Bronchial epithelial cell (primary cell): Measurements from ENCODE around the gene ETFRF1. TPM values are rescaled to one million over a fixed set of nuclear protein-coding genes. Genes with fewer than 3 reads are reported as not detected.

ENCODE experiments used
- DNase-seq: peaks from one replicate; pipeline ENCODE4 v3.0.0-alpha.2; 2010; ENCODE audit warnings: low read depth
- FAIRE-seq: peaks from 2 replicates; lab custom pipeline; 2011; peaks lifted over from hg19 to GRCh38; lab: Jason Lieb, UNC
- H3K27me3 ChIP-seq: 2 replicates; pipeline ENCODE4 v1.5.1; 2011; ENCODE audit warnings: low read length; ENCODE audit not compliant: control insufficient read depth, insufficient read depth
- H3K36me3 ChIP-seq: 2 replicates; pipeline ENCODE4 v1.5.1; 2011; ENCODE audit warnings: low read length; ENCODE audit not compliant: control insufficient read depth, insufficient read depth
- H3K4me3 ChIP-seq: 2 replicates; pipeline ENCODE4 v1.5.1; 2011; ENCODE audit warnings: mild to moderate bottlenecking, low read depth, low read length, control low read depth
- total RNA-seq: library from RNA; depleted of rRNA; stranded (reverse); fragments of >200 nt; gene quantifications from 2 replicates; pipeline ENCODE4 v1.2.1, GENCODE V29; 2014
- TF ChIP-seq, protein P1 (sequence below): IDR thresholded peaks from 2 replicates; pipeline ENCODE4 v1.5.1; 2011; ENCODE audit warnings: mild to moderate bottlenecking, moderate library complexity, low read length, control low read depth, inconsistent platforms; ENCODE audit not compliant: insufficient read depth, severe bottlenecking

Gene ETFRF1
- total RNA-seq, 1 donor from 2014 or later = 7.9 TPM

- no peaks in the 10 kb centered on the region for H3K36me3 ChIP-seq
- no peak for FAIRE-seq
- TF ChIP-seq, protein P1, sequence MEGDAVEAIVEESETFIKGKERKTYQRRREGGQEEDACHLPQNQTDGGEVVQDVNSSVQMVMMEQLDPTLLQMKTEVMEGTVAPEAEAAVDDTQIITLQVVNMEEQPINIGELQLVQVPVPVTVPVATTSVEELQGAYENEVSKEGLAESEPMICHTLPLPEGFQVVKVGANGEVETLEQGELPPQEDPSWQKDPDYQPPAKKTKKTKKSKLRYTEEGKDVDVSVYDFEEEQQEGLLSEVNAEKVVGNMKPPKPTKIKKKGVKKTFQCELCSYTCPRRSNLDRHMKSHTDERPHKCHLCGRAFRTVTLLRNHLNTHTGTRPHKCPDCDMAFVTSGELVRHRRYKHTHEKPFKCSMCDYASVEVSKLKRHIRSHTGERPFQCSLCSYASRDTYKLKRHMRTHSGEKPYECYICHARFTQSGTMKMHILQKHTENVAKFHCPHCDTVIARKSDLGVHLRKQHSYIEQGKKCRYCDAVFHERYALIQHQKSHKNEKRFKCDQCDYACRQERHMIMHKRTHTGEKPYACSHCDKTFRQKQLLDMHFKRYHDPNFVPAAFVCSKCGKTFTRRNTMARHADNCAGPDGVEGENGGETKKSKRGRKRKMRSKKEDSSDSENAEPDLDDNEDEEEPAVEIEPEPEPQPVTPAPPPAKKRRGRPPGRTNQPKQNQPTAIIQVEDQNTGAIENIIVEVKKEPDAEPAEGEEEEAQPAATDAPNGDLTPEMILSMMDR = no peak
- peak within 1 kb of the TSS; percentile 67 for H3K4me3 ChIP-seq
- no peaks in the 10 kb centered on the region for H3K27me3 ChIP-seq
- DNase-seq = peak; percentile 80
These were observed 56.0 kb downstream of the ETFRF1 start, which contains the start of gene KRAS for GRCh38 chr12:25250744-25251730. KRAS (minus strand) TSS chr12:25250929.

- H3K27me3 ChIP-seq = no peaks in the 10 kb centered on the region
- TF ChIP-seq, protein P1 = no peak
- FAIRE-seq (no peak), DNase-seq (no peak)
- H3K4me3 ChIP-seq = no peak overlapping the region
- no peaks in the 10 kb centered on the region for H3K36me3 ChIP-seq
These were observed 56.7 kb downstream of the ETFRF1 start for GRCh38 chr12:25251769-25252168.

GRCh38 chr12:25252946-25253345 is 57.9 kb downstream of the ETFRF1 start:
- no peak for DNase-seq
- no peak for FAIRE-seq

GRCh38 chr12:25253371-25254068 is 58.5 kb downstream of the ETFRF1 start:
- TF ChIP-seq, protein P1 = no peak
- FAIRE-seq = no peak
- DNase-seq = no peak
- no peaks in the 10 kb centered on the region for H3K36me3 ChIP-seq
- H3K27me3 ChIP-seq = no peaks in the 10 kb centered on the region
- no peak overlapping the region for H3K4me3 ChIP-seq

More at GRCh38 chr12:25252946-25253345, 57.9 kb downstream of the ETFRF1 start:
- TF ChIP-seq, protein P1 = no peak
- Histone ChIP-seq H3K4me3 (no peak overlapping the region), H3K27me3 (no peaks in the 10 kb centered on the region), H3K36me3 (no peaks in the 10 kb centered on the region)

DNA sequence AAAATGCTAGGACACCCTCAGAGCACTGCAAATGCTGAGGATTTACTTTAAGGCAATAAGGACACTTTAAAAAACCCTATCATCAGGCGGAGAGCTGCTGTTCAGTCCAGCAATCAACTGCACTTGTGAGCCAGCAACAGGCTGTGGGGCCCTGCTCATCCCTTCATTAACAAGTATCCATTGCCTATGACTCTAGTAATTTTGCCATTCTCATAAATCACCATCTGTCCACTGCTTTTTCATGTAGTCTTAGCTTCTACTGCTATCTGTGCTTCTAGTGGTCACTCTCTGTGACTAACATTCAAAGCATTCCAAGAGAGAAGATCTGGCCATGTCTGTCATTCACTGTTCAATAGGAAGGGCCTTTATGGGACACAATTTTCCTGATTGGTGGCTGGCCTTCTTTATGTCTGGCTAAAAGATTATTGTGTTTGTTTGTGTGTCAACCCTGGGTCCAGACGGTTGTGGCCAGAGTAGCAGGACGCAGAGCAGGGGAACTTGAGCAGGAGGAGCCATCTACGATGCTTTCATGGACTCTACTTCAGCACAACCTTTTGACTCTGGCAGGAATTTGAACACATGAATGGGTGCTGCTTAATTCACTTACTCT is 59.3 kb downstream of the ETFRF1 start:
- Histone ChIP-seq H3K27me3 (no peaks in the 10 kb centered on the region), H3K36me3 (no peaks in the 10 kb centered on the region), H3K4me3 (no peak overlapping the region)
- DNase-seq = no peak
- TF ChIP-seq, protein P1 = no peak
- FAIRE-seq = no peak

Other genes with a start within 250 kb of the ETFRF1 start
- 13.4 and 35.3 TPM in 2 replicates for gene BCAT1, start 246.1 kb upstream of the ETFRF1 start, total RNA-seq
- gene DNAI7, start 77 bp upstream of the ETFRF1 start, total RNA-seq = 0.13 TPM in 1 of 2 replicates, not detected in the other
- gene KRAS, start 55.7 kb downstream of the ETFRF1 start, total RNA-seq = 15.5 and 27.1 TPM in 2 replicates